HepG2 (cell line): ENCODE data around the gene AKAP7. TPM values are rescaled to one million over a fixed set of nuclear protein-coding genes. Genes with fewer than 3 reads are reported as not detected.

Source experiments
- ATAC-seq: fragments of 200-7000 bp; cut with Tn5 transposase; 3 replicates; pipeline ENCODE4 v1.9.1; 2020; ENCODE audit warnings: mild to moderate bottlenecking, moderate library complexity
- BruUV-seq: library from RNA; stranded (reverse); fragments of 400-500 nt; replicated peaks from 2 replicates; lab custom pipeline; 2021; lab: Mats Ljungman, UMichigan
- CTCF ChIA-PET: fragments of 300-600 bp; formaldehyde crosslinking; extraction: SDS; loops from one replicate; lab custom pipeline; 2021; ENCODE audit warnings: low total read pairs, inconsistent platforms, low intra/inter-chr PET ratio; lab: Yijun Ruan, JAX
- POLR2A ChIA-PET: fragments of 350-600 bp; sonication (Branson Sonifier 250); formaldehyde crosslinking; loops from one replicate; lab custom pipeline; 2020; ENCODE audit warnings: antibody characterized with exemption, inconsistent platforms; lab: Yijun Ruan, JAX
- DNase-seq: peaks from one replicate; pipeline ENCODE4 v3.0.0-alpha.2; 2015; ENCODE audit warnings: low spot score
- FAIRE-seq: peaks from 3 replicates; lab custom pipeline; 2011; peaks lifted over from hg19 to GRCh38; lab: Jason Lieb, UNC
- H2AFZ ChIP-seq: one replicate; pipeline ENCODE4 v1.6.1; 2011; ENCODE audit warnings: low read length, inconsistent platforms
- H3K27ac ChIP-seq: fragments of 300-600 bp; 3 replicates; pipeline ENCODE4 v1.8.0; 2011; ENCODE audit warnings: mixed run types, mild to moderate bottlenecking, mixed read lengths, low read length, inconsistent platforms; ENCODE audit not compliant: insufficient read depth; ENCODE audit errors: extremely low read length
- H3K27me3 ChIP-seq, 2 experiments: fragments of 200-600 bp in 1 of 2; 2 replicates in 1 of 2; 3 replicates in 1 of 2; pipeline versions ENCODE4 v1.6.0 to v1.8.0; 2011; ENCODE audit warnings: low read length in 2 of 2, mild to moderate bottlenecking in 2 of 2, moderate library complexity in 2 of 2, inconsistent platforms in 1 of 2; ENCODE audit not compliant: insufficient read depth in 2 of 2, control insufficient read depth in 1 of 2
- H3K36me3 ChIP-seq, 2 experiments: fragments of 200-600 bp in 1 of 2; replicated peaks in 1 of 2; 2 replicates in 1 of 2; 3 replicates in 1 of 2; pipeline versions ENCODE4 v1.5.1 to v1.8.0; 2011; ENCODE audit warnings: low read length in 2 of 2, inconsistent platforms in 1 of 2; ENCODE audit not compliant: insufficient read depth in 2 of 2, control insufficient read depth in 1 of 2
- H3K4me1 ChIP-seq: 2 replicates; pipeline ENCODE4 v1.5.1; 2012; ENCODE audit warnings: low read length, inconsistent platforms; ENCODE audit not compliant: insufficient read depth
- H3K4me2 ChIP-seq: 2 replicates; pipeline ENCODE4 v1.6.0; 2011; ENCODE audit warnings: low read depth, low read length, inconsistent platforms
- H3K4me3 ChIP-seq, 3 experiments: fragments of 200-600 bp in 1 of 3; sonication (generic), shearing (Covaris generic) in 1 of 3; replicated peaks in 1 of 3; 2 replicates each; pipeline ENCODE4 v1.5.1; 2011 to 2016; ENCODE audit warnings: low read length in 3 of 3, inconsistent platforms in 2 of 3, low read depth in 2 of 3, mild to moderate bottlenecking in 2 of 3, control low read depth in 1 of 3, mixed read lengths in 1 of 3; ENCODE audit not compliant: insufficient read depth in 1 of 3
- H3K79me2 ChIP-seq: one replicate; pipeline ENCODE4 v1.6.1; 2011; ENCODE audit warnings: low read length, inconsistent platforms; ENCODE audit not compliant: insufficient read depth
- H3K9ac ChIP-seq: 2 replicates; pipeline ENCODE4 v1.6.0; 2011; ENCODE audit warnings: mild to moderate bottlenecking, low read depth, low read length, inconsistent platforms; ENCODE audit not compliant: insufficient read depth
- H3K9me3 ChIP-seq: 2 replicates; pipeline ENCODE4 v1.5.1; 2012; ENCODE audit warnings: mild to moderate bottlenecking, low read length
- H4K20me1 ChIP-seq: 2 replicates; pipeline ENCODE4 v1.6.0; 2011; ENCODE audit warnings: inconsistent platforms, mild to moderate bottlenecking, low read length, moderate library complexity; ENCODE audit not compliant: insufficient read depth
- HIVEP1 ChIP-seq: sonication (generic); formaldehyde crosslinking; IDR thresholded peaks from 2 replicates; pipeline ENCODE4 v1.4.0; 2020; ENCODE audit warnings: mild to moderate bottlenecking, missing genetic modification reagents
- KDM4B ChIP-seq: sonication (generic); formaldehyde crosslinking; IDR thresholded peaks from 2 replicates; pipeline ENCODE4 v1.4.0; 2020; ENCODE audit warnings: missing genetic modification reagents
- MIXL1 ChIP-seq: IDR thresholded peaks from 2 replicates; pipeline ENCODE4 v1.6.1; 2016
- ZFP36L2 ChIP-seq: sonication (generic); formaldehyde crosslinking; IDR thresholded peaks from 2 replicates; pipeline ENCODE4 v1.4.0; 2020; ENCODE audit warnings: missing genetic modification reagents
- WGBS: methylation state at CpG from one replicate; pipeline ENCODE4 v1.1.6; 2017; ENCODE audit warnings: low lambda C conversion rate; 5-methylcytosine and 5-hydroxymethylcytosine counted together
- in situ Hi-C: cut with HindIII; loops from 2 replicates; pipeline ENCODE4 v1.10.0; 2017; ENCODE audit warnings: low pct_unique_long_range_greater_than_20kb; ENCODE audit not compliant: extremely low pct_ligation_motif_present
- intact Hi-C: fragments of 100-400 bp; cut with micrococcal nuclease; formaldehyde crosslinking; loops from one replicate; pipeline ENCODE4 v1.10.0; 2022; ENCODE audit not compliant: unreplicated experiment
- polyA plus RNA-seq, 8 experiments: library from polyadenylated mRNA; depleted of rRNA in 3 of 8; stranded (reverse) in 7 of 8; unstranded in 1 of 8; fragments of >200 nt; fragmentation: Illumina TruSeq in 4 of 8; extraction: Trizol in 4 of 8; gene quantifications; 2 replicates each; pipeline versions ENCODE4 v1.2.1 to v1.2.3, GENCODE V29; 2011 to 2016; ENCODE audit warnings: low read depth in 4 of 8, missing spikeins in 1 of 8, mixed read lengths in 1 of 8; ENCODE audit not compliant: insufficient read depth in 1 of 8
- total RNA-seq, 5 experiments: library from RNA; depleted of rRNA; stranded (reverse); fragments of >200 nt; fragmentation: Illumina TruSeq; extraction: Trizol; gene quantifications; 2 replicates each; pipeline ENCODE4 v1.2.3, GENCODE V29; 2016; ENCODE audit warnings: low read depth in 1 of 5
- TF ChIP-seq, protein P1 (sequence below): sonication (generic); formaldehyde crosslinking; IDR thresholded peaks from 2 replicates; pipeline ENCODE4 v1.4.0; 2020; ENCODE audit warnings: missing genetic modification reagents, borderline replicate concordance

AKAP7 gene
- total and polyA plus RNA-seq, 2 of the 13 experiments (the other 11 are each of a cell fraction or from before 2014, with no cell fraction given): 3.6 to 11.7 TPM

- TF ChIP-seq KDM4B (CRISPR knock-in tag) (no peak), MIXL1 (no peak)
Measured at GRCh38 chr6:131250122-131250521, 114.9 kb downstream of the AKAP7 start (continued).

DNA sequence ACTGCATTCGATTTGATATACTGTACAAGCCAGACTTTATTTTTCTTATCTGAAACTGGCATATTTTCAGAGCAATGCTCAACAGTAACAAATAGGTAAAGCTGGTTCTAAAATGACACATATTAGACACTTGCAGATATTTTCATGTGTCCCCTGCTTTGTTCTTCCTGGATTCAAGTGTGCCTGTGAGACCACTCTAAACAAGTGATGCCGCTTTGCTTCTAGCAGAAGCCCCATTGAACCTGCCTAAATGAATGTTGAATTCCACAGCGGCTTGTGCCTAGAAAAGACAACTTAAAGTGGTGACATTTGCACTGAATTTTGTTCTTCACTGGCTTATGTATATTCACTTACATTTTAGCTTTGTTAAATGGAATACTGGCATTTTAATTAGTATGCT lies 115.7 kb downstream of the AKAP7 start:
- no peaks in the 10 kb centered on the region for H3K4me1 ChIP-seq
- H3K27me3 ChIP-seq: no peaks in the 10 kb centered on the region
- 92% methylated on average over 3 of the region's 3 CpGs for WGBS
- CTCF ChIA-PET: no interaction called here
- POLR2A ChIA-PET: no interaction called here
- intact Hi-C loops (no loop called here), in situ Hi-C loops (no loop called here)
- no peaks in the 10 kb centered on the region for H4K20me1 ChIP-seq
- FAIRE-seq (no peak), DNase-seq (no peak), ATAC-seq (no peak)
- no peaks in the 10 kb centered on the region for H3K79me2 ChIP-seq
- H3K36me3 ChIP-seq: no peaks in the 10 kb centered on the region
- TF ChIP-seq ZFP36L2 (CRISPR knock-in tag) (no peak), HIVEP1 (CRISPR knock-in tag) (no peak)
- TF ChIP-seq, protein P1, sequence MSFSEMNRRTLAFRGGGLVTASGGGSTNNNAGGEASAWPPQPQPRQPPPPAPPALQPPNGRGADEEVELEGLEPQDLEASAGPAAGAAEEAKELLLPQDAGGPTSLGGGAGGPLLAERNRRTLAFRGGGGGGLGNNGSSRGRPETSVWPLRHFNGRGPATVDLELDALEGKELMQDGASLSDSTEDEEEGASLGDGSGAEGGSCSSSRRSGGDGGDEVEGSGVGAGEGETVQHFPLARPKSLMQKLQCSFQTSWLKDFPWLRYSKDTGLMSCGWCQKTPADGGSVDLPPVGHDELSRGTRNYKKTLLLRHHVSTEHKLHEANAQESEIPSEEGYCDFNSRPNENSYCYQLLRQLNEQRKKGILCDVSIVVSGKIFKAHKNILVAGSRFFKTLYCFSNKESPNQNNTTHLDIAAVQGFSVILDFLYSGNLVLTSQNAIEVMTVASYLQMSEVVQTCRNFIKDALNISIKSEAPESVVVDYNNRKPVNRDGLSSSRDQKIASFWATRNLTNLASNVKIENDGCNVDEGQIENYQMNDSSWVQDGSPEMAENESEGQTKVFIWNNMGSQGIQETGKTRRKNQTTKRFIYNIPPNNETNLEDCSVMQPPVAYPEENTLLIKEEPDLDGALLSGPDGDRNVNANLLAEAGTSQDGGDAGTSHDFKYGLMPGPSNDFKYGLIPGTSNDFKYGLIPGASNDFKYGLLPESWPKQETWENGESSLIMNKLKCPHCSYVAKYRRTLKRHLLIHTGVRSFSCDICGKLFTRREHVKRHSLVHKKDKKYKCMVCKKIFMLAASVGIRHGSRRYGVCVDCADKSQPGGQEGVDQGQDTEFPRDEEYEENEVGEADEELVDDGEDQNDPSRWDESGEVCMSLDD (CRISPR knock-in tag): no peak
- H3K27ac ChIP-seq: no peak overlapping the region
- no peaks in the 10 kb centered on the region for H3K9me3 ChIP-seq
- no peak overlapping the region for H3K4me3 ChIP-seq
- H2AFZ ChIP-seq: no peak overlapping the region
- H3K4me2 ChIP-seq: no peak overlapping the region
- H3K9ac ChIP-seq: no peak overlapping the region
- no TSS peak for BruUV-seq
